Mucosa of rectum (tissue), 2 donors: ENCODE data around the gene HSPB2.

Experiments used
- H3K27ac ChIP-seq, 2 donors: one replicate each; pipeline ENCODE4 v1.7.0; 2013; ENCODE audit warnings: inconsistent platforms in 2 of 2, low read depth in 2 of 2, low read length in 2 of 2
- H3K27me3 ChIP-seq, 2 donors: one replicate each; pipeline ENCODE4 v1.7.0; 2013; ENCODE audit warnings: low read length in 2 of 2; ENCODE audit not compliant: control insufficient read depth in 2 of 2, insufficient read depth in 2 of 2
- H3K36me3 ChIP-seq, 2 donors: one replicate each; pipeline ENCODE4 v1.7.0; 2013; ENCODE audit warnings: low read length in 2 of 2; ENCODE audit not compliant: control insufficient read depth in 2 of 2, insufficient read depth in 2 of 2
- H3K4me1 ChIP-seq, 2 donors: one replicate each; pipeline ENCODE4 v1.7.0; 2013; ENCODE audit warnings: low read length in 2 of 2, mild to moderate bottlenecking in 1 of 2; ENCODE audit not compliant: control insufficient read depth in 2 of 2, insufficient read depth in 2 of 2
- H3K4me3 ChIP-seq, 2 donors: one replicate each; pipeline ENCODE4 v1.7.0; 2013; ENCODE audit warnings: low read length in 2 of 2
- H3K9ac ChIP-seq, 2 donors: one replicate each; pipeline ENCODE4 v1.7.0; 2013; ENCODE audit warnings: low read length in 2 of 2, low read depth in 1 of 2, mild to moderate bottlenecking in 1 of 2
- H3K9me3 ChIP-seq, 2 donors: one replicate each; pipeline ENCODE4 v1.7.0; 2013; ENCODE audit warnings: low read length in 2 of 2; ENCODE audit not compliant: control insufficient read depth in 2 of 2
- donor health status: healthy.
- donor health status: Normal muscosa, but diverticular disease.

Gene HSPB2

DNA sequence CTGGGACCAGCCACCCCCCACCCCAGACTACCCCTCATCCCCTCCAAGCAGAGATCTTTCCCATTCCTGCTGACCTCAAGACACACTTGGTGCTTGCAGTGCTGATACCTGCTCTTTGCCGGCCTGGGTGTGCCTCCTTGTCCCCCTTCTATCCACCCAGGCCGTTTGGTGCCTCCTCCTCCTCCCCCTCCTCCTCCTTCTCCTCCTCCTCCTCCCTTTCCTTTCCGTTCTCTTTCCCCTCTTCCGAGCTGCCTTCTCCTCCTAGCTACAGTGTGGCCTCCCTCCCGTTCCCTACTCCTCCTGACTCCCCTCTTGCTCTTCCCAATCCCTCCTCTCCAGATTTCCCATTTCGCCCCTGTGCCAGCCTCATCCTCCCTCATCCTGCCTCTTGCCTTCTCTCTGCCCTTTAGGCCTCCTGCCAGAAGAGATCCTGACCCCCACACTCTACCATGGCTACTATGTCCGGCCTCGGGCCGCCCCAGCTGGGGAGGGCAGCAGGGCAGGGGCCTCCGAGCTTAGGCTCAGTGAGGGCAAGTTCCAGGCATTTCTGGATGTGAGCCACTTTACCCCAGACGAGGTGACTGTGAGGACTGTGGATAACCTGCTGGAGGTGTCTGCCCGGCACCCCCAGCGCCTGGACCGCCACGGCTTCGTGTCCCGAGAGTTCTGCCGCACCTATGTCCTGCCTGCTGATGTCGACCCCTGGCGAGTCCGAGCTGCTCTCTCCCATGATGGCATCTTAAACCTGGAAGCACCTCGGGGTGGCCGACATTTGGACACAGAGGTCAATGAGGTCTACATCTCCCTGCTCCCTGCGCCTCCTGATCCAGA is 712 bp downstream of the HSPB2 start:
- peak overlapping the region; percentile 45 to 55 for H3K4me3 ChIP-seq
- no peaks in the 10 kb centered on the region for H3K36me3 ChIP-seq
- peak overlapping the region; percentile 41 to 54 for H3K9ac ChIP-seq
- H3K9me3 ChIP-seq = no peaks in the 10 kb centered on the region
- H3K4me1 ChIP-seq = peaks cover 4 to 7% of the 10 kb centered on the region in 2 donors
- peak overlapping the region; percentile 69 to 75 for H3K27ac ChIP-seq
- peaks cover 0 to 4% of the 10 kb centered on the region in 2 donors for H3K27me3 ChIP-seq

DNA sequence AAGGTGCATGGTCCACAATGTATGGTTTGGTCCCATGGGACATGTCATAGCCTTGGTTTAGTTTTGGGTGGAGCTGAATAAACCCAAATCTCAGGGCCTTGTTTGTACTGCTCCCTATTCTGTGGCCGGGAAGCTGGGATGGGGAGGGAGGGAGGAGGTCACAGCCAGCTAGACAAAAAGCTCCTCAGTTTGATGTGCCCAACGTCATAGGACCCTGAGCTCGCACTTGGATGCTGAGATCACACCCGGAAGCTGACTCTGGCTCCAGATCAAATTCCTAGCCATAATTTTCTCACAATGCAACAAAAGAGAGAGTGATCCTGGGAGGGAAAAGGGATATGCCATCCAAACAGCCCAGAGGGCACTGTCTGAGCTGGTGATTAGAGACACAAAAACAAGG is 1.5 kb downstream of the HSPB2 start:
- Histone ChIP-seq H3K27ac (peak overlapping the region; percentile 69 to 75), H3K27me3 (peaks cover 0 to 4% of the 10 kb centered on the region in 2 donors), H3K4me3 (peak overlapping the region in 1 of 2 donors; percentile 45), H3K9ac (peak overlapping the region in 1 of 2 donors; percentile 54), H3K4me1 (peaks cover 7 to 8% of the 10 kb centered on the region in 2 donors), H3K36me3 (no peaks in the 10 kb centered on the region), H3K9me3 (no peaks in the 10 kb centered on the region)

DNA sequence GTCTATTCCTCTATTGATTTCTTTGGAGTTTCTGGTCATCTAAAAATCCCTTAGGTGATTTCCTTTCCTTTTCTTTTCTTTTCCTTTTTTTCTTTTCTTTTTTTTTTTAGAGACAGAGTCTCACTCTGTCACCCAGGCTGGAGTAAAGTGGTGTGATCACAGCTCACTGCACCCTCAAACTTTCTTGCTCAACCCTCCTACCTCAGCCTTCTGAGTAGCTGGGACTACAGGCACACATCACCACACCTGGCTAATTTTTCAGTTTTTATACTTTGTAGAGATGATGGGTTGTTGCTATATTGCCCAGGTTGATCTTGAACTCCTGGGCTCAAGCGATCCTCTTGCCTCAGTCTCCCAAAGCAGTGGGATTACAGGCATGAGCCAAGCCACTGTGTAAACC is 4.2 kb downstream of the HSPB2 start:
- Histone ChIP-seq H3K36me3 (no peaks in the 10 kb centered on the region), H3K4me3 (no peak overlapping the region), H3K27ac (no peak overlapping the region), H3K27me3 (no peaks in the 10 kb centered on the region), H3K4me1 (peaks cover 7 to 14% of the 10 kb centered on the region in 2 donors), H3K9me3 (no peaks in the 10 kb centered on the region), H3K9ac (no peak overlapping the region)

DNA sequence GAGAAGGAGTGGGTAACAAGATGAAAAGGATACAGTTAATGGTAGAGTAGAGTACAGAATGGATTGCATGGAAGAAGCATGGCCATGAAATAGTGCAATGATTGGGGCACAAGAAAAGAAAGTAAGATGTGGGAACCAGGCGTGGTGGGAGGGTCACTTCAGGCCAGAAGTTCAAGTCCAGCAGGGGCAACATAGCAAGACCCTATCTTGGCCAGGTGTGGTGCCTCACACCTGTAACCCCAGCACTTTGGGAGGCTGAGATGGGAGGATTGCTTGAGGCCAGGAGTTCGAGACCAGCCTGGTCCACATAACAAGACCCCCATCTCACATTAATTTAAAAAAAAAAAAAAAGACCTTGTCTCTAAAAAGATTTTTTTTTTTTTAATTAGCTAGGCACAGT is 4.8 kb downstream of the HSPB2 start:
- peaks cover 7 to 14% of the 10 kb centered on the region in 2 donors for H3K4me1 ChIP-seq
- H3K4me3 ChIP-seq = no peak overlapping the region
- no peak overlapping the region for H3K27ac ChIP-seq
- H3K9me3 ChIP-seq = no peaks in the 10 kb centered on the region
- no peaks in the 10 kb centered on the region for H3K27me3 ChIP-seq
- H3K36me3 ChIP-seq = no peaks in the 10 kb centered on the region
- no peak overlapping the region for H3K9ac ChIP-seq

DNA sequence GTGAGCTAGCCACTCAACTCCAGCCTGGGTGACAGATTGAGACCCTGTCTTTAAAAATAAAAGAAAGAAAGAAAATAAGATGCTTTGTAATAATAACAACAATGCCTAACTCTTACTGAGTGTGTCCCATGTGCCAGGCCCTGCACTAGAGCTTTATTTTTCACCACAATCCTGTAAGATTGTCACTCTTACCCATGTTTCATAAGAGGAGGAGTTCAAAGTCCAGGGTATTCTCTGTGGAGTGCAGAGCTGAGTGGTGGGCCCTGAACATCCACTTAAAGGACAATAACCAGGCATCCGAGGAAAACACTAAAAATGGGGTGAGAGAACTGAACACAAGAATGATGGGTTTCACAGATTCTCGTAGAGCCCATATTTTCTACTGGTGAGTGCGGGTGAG is 5.3 kb downstream of the HSPB2 start:
- H3K9ac ChIP-seq = peak overlapping the region in 1 of 2 donors; percentile 61
- peak overlapping the region; percentile 88 to 95 for H3K27ac ChIP-seq
- no peaks in the 10 kb centered on the region for H3K36me3 ChIP-seq
- H3K9me3 ChIP-seq = no peaks in the 10 kb centered on the region
- no peaks in the 10 kb centered on the region for H3K27me3 ChIP-seq
- no peak overlapping the region for H3K4me3 ChIP-seq
- H3K4me1 ChIP-seq = peaks cover 7 to 14% of the 10 kb centered on the region in 2 donors

DNA sequence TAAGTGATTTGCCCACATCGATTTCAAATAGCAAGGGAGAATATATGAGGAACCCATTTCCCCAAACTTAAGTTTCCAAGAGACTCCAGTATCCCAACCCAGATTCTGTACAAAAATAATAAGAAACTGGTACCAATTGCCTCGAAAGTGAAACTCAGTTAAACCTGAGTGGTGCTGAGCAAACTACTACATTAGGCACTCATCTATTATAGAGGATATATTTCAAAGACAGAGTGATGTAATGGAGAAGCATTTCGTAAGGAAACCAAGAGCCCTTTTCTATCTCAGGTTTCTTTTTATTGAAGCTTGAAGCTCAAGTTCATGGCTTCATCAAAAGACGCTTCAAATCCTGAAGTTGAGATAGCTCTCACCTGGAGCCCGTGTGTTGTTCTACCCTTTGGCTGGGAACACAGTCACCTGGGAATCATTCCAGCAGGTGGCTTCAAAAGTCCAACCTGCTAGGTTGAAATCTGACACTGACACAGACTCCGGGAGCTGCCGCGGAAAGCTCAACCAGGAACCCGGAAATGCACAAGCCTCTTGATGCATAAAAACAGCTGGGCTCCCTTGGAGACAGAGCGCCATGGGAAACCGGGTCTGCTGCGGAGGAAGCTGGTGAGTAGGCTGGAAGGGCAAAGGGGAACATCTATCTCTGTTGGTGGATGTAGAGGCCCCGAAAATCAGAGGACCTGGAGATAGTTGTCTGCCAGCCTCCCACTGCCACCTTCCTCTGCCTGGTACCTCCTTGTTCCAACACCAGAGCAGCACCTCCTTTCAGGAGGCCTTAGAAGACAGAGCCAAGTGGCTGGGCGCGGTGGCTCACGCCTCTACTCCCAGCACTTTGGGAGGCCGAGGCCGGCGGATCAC is 6.1 kb downstream of the HSPB2 start, which contains the start of gene C11orf52:
Gene C11orf52, plus strand, starts transcription at position 524 of the 867 bp plus-strand sequence. Its CDS starts 60 bp downstream, at position 584.
- peak within 1 kb of the TSS; percentile 61 to 65 for H3K9ac ChIP-seq
- no peaks in the 10 kb centered on the region for H3K36me3 ChIP-seq
- H3K9me3 ChIP-seq = no peaks in the 10 kb centered on the region
- peaks cover 4 to 22% of the 10 kb centered on the region in 2 donors for H3K4me1 ChIP-seq
- peak within 1 kb of the TSS; percentile 88 to 95 for H3K27ac ChIP-seq
- peak within 1 kb of the TSS; percentile 74 to 78 for H3K4me3 ChIP-seq
- H3K27me3 ChIP-seq = no peaks in the 10 kb centered on the region

DNA sequence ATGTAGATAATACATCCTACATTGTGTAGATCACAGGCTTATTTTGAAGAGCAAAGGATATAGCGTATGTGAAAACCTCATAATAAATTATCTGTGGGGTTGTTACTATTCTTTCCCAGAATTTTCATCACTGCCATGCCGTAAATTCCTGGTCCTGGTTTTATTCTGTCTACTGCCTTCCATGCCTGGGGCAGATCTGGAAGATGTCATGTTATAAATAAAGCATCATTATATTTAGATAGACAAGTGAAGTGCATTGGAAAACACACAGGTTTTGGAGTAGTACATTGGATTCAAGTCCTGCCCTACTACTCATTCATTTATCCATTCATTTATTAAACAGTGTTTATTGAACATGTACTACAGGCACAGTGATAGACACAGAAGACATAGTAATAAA is 8.4 kb downstream of the HSPB2 start:
- peaks cover 8 to 24% of the 10 kb centered on the region in 2 donors for H3K4me1 ChIP-seq
- no peaks in the 10 kb centered on the region for H3K27me3 ChIP-seq
- no peak overlapping the region for H3K9ac ChIP-seq
- no peak overlapping the region for H3K27ac ChIP-seq
- no peaks in the 10 kb centered on the region for H3K36me3 ChIP-seq
- H3K4me3 ChIP-seq = no peak overlapping the region
- no peaks in the 10 kb centered on the region for H3K9me3 ChIP-seq

DNA sequence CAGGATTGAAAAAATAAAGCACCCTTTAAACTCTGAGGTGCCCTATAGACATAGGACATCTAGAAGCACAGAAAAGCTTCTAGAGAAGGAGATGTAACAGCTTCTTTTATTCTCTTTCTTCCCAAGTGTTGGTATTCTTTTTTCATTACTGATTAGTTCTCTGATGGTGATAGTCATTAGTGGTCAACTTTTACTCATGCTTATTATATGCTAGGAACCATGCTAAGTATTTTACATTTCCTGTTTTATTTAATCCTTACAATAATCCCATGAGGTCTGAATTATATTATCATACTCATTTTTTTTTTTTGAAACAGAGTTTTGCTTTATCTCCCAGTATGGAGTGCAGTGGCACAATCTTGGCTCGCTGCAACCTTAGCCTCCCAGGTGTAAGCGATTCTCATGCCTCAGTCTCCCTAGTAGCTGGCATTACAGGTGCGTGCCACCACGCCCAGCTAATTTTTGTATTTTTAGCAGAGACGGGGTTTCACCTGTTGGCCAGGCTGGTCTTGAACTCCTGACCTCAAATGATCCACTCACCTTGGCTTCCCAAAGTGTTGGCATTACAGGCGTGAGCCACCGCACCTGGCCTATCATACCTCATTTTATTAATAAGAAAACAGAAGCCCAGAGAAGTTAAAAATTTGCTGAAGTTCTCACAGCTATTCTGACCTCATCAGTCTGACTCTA is 9.2 kb downstream of the HSPB2 start:
- H3K4me1 ChIP-seq = peaks cover 16 to 31% of the 10 kb centered on the region in 2 donors
- H3K9me3 ChIP-seq = no peaks in the 10 kb centered on the region
- no peak overlapping the region for H3K27ac ChIP-seq
- H3K27me3 ChIP-seq = no peaks in the 10 kb centered on the region
- no peaks in the 10 kb centered on the region for H3K36me3 ChIP-seq
- H3K4me3 ChIP-seq = no peak overlapping the region
- H3K9ac ChIP-seq = no peak overlapping the region

DNA sequence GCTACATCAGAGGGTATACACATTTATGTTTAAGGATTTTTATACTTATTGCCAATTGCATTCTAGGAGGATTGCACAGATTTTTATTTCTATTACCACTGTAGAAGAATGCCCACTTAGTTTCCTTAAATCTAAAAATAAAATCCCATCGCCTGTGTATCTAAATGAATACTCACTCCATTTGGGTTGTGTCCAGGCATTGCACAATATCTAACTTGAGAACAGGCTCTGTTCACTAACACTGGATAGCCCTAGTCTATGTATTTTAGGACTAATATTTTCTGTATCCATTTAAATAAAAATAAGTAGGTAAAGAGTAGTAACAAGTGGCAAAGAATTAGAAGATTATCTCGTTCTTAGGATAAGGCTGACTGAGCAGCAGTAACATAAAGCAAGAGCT is 10.3 kb downstream of the HSPB2 start:
- Histone ChIP-seq H3K4me1 (peaks cover 18 to 36% of the 10 kb centered on the region in 2 donors), H3K27me3 (no peaks in the 10 kb centered on the region), H3K9ac (no peak overlapping the region), H3K36me3 (no peaks in the 10 kb centered on the region), H3K27ac (peak overlapping the region in 1 of 2 donors; percentile 36), H3K4me3 (no peak overlapping the region), H3K9me3 (no peaks in the 10 kb centered on the region)
